Measurements from ENCODE around the gene NOD1.

DNA sequence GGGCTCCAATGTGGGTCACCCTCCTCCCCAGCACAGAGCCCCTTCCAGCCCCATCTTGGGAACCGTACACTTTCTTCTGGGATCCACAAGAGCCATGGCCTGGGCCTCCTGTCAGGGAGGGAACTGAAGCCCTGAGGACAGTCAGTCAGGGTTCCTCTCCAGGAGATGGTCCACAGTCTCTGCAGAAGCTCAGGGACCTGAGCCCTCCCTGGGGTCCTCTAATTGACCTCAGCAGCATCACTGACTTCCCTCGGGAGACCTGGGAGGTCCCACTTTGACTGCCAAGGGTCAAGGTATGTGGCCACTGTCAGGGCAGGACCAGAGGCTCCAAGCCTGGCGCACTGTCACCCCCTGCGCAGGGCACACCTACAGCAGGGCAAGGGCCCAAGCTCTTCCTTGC lies 32.3 kb downstream of the NOD1 start:
- TF ChIP-seq, protein P1, sequence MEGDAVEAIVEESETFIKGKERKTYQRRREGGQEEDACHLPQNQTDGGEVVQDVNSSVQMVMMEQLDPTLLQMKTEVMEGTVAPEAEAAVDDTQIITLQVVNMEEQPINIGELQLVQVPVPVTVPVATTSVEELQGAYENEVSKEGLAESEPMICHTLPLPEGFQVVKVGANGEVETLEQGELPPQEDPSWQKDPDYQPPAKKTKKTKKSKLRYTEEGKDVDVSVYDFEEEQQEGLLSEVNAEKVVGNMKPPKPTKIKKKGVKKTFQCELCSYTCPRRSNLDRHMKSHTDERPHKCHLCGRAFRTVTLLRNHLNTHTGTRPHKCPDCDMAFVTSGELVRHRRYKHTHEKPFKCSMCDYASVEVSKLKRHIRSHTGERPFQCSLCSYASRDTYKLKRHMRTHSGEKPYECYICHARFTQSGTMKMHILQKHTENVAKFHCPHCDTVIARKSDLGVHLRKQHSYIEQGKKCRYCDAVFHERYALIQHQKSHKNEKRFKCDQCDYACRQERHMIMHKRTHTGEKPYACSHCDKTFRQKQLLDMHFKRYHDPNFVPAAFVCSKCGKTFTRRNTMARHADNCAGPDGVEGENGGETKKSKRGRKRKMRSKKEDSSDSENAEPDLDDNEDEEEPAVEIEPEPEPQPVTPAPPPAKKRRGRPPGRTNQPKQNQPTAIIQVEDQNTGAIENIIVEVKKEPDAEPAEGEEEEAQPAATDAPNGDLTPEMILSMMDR (IDR thresholded peaks at IDR 0.05), result no peak
- no peak for TF ChIP-seq POLR2A (IDR thresholded peaks at IDR 0.05)
